Measurements from ENCODE around the gene DGKD.
"Not testable (repeated sequence)": the region's sequence is repeated elsewhere in the genome, so short reads cannot be mapped to it uniquely, and the experiment has no call there.

DGKD gene

DNA sequence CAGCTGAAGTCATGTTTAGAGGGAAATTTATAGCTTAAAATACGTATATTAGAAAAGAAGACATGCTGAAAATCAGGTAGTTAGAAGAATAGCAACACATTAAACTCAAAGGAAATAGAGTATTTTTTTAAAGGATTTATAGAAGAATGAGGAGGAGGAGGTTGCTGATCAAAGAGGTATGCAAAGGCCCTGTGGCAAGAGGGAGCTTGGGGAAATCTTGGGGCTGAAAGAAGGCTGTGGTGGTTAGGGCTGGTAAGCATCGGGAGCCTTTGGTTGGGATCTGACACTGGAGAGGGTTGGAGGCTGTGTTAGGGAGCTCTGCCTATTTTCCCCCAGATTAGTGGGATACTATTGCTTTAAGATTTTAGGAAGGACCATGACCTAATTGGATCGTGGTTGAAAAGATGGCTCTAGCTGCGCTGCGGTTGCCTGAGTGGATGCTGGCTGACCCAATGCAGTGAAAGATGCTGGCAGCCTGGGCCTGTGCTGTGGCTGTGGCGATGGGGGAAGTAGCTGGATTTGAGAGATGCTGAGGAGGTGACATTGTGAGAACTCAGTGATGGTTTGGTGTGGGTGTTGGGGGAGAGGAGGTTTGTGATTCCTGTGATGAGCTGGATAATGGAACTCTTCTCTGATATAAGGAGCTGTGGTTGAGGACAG is 11.7 kb downstream of the DGKD start:
- DNase-seq: no peak

DNA sequence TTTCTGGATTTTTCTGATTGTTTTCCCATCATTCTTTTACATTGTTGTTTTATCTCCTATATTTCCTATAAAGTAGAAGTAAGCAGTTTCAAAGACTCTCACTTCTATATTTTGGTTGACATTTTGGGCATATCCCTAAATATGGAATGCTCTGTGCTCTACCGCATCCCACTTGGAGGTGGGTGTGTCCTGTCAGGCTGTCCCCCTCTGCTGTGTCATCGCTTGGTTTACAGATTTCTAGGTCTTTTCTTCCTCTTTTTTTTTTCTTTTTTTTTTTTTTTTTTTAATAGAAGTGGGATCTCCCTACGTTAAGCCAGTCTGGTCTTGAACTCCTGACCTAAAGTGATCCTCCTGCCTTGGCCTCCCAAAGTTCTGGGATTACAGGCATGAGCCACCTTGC is 13.3 kb downstream of the DGKD start:
- DNase-seq: no peak

DNA sequence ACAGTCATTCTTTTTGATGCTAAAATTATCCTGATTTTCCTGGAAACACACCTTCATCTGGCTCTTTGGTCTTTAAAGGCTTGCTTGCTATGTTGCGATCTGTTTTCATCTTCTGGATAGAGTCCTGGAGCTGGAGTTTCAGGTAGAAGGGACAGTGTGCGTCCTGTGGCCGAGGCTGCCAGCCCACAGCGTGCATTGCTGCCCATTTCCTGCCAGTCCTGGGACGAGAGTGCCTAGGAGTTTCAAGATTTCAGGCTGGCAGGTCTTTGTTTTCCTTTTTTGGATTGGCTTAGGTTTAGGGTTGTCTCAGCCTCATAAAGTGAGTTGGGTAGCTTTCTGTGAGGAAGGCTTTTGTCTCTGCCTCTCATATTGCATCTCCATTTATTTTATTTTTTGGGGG is 14.5 kb downstream of the DGKD start:
- DNase-seq: no peak

DNA sequence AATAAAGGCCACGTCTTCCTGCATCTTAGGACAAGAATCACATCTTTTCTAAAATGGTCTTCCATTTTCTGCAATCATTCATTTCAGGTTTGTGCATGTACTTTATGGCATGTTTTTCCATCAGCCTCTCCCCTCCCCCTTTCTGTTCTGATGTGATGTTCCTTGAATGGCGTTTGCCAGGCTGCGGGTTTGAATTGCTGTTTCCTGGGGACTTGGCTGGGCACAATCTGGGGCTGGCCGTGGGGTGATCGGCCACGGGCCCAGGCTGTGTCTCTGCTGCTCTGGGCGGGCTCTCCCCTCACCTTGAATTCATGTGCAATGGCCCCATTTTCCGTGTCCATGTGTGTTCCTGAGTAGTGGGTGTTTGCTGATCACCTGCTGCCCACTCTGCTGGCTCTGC is 15.2 kb downstream of the DGKD start:
- DNase-seq: no peak

DNA sequence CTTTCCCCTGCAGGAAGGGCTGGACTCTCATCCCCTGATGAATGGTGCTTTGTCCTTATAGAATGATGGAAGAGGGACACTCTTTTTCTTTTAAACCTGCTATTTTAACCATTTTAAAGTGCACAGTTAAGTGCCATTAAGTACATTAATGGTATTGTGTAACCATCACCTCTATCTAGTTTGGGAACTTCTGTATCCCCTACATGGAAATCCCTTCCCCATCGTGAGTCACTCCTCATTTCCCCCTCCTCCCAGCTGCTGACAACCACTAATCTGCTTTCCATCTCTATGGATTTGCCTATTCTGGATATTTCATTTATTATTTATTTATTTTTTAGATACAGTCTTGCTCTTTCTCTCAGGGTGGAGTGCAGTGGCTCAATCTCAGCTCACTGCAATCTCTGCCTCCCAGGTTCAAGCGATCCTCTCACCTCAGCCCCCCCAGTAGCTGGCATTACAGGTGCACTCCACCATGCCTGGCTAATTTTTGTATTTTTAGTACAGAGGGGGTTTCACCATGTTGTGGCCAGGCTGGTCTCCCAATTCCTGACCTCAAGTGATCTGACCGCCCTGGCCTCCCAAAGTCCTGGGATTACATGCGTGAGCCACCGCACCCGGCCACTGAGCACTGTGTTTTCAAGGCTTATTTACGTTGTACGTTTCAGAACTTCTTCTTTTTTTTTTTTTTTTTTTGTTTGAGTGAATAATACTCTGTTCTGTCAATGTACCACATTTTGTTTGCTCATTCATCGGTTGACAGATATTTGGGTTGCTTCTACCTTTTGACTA is 15.8 kb downstream of the DGKD start:
- no peak for DNase-seq

DNA sequence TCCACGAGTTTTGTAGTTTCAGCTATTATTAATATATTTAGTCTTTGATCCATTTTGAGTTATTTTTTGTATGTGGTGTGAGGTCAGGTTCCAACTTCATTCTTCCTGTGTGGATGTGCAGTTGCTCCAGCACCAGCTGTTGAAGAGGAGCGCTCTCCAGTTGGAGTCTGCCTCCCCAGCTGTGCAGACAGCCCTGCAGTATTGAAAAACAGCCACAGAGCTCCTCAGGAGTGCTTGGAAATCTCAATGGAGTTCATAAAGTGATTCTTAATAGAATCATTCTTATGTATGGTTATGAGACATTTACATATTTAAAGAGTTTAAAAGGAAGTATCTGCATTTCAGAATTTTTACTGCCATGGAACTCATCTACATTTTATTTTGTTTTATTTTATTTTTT is 17.3 kb downstream of the DGKD start:
- no peak for DNase-seq

DNA sequence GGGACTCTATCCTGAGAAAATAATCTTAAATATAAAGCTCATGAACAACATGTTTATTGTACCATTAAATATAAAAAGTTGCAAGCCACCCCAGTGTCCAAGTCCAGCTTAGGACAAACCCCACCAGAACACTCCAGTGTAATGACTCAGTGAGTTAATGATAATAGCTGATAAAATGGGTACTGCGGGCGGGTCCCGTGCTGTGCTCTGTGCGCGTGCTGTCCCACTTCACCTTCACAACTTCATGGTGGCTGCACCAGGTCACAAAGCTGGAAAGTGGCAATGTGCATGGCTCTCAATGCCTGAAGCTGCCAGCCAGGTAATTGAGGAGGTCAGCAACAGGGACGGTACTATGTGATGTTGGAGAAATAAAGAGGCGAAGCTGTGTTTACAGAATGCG is 18.6 kb downstream of the DGKD start:
- no peak for DNase-seq

DNA sequence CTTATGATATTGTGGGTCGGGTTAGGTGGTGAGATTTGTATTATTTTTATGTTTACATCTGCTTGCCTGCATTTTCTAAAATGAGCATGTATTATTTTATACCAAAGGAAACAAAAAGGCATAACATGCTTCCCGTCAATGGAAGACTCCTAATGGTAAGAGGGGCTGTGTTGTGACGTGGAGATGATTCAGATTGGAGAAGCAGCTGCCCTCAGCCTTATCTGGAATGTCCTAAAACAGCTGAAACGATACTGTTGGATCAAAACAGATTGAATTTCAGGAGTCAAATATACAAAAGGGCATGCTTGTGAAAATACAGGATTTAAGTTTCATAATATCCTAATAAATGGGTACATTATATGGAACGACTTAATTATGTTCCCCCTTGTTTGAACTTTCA is 19.0 kb downstream of the DGKD start:
- DNase-seq: no peak

DNA sequence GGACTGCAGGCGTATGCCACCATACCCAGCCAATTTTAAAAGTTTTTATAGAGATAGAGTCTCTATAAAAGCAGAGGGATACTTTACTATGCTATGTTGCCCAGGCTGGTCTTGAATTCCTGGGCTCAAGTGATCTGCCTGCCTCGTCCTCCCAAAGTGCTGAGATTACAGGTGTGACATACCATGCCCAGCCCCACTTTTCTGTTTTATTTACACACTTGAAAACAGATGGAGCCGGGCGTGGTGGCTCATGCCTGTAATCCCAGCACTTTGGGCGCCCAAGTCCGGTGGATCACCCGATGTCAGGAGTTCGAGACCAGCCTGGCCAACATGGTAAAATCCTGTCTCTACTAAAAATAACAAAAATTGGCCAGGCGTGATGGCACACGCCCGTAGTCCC is 20.5 kb downstream of the DGKD start:
- not testable (repeated sequence) for DNase-seq

DNA sequence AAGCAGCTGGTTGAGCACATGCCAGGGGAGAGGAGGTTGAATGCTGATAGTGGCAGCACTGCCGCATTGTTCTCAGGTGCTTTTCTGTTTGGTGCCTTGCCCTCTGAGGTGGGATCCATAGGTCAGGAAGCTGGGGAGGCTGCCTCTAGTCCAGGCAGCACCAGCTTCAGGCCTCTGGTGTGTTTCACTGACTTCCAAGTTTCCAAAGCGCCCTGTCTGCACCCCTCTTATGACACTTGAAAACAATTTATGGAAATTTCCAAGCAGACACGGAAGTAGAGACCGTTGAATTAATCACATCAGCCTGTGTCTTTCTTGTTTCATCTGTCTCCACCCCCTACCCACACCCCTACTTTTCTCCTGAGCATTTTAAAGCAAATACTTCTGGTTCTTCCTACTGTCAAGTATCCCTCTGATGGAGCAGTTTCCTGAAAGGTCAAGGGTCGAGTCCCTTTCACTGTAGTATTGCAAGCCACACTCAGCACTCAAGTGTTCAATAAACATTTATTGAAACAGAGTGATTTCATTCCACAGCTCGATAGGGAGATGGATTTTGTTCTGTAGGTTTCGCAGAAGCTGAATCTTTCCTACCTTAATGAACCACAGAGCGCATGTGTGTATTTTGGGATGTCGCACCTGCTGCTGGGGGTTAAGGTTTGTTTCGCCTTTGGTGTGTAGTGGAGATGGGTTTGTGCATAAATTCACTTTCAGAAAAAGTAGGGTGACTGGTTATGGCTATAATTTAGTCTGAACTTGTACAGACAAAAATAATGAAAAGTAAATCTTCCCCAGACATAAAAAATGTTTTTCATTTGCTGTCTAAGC is 21.4 kb downstream of the DGKD start:
- no peak for DNase-seq

DNA sequence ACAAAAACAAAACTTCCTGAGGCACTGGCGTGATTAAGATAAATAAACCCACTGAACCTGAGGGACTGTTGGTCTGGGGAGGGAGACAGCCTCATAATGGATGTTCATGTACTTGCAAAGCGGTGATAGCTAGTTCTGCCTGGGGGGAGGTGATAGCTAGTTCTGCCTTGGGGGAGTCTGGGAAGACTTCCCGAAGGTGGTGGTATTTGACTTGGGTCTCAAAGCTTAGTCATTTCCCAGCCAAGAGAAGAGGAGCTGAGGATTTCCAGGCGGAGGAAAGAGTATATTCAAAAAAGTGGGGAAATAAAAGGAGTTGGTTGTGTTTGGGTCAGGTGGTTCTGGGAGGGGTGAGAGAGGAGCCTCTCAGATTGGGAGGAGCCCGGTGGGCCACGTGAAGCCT is 24.7 kb downstream of the DGKD start:
- no peak for DNase-seq

DNA sequence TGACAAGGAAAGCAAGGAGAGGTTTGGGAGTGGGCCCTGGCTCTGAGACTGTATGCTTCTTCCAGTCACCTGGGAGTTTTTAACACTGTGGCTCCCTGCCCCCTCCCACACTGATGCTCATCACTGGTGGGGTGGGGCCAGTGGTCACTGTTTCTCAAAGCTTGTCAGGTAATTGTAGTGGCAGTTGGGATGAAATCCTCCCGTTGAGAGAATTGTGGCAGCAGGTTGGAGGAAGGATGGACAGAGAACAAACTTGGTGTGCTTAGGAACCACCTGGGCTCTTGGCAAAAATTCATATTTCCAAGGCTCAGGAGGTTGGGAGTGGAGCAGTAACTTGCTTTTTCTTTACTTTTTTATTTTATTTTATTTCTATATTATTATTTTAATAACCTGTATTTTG is 25.1 kb downstream of the DGKD start:
- DNase-seq: no peak

DNA sequence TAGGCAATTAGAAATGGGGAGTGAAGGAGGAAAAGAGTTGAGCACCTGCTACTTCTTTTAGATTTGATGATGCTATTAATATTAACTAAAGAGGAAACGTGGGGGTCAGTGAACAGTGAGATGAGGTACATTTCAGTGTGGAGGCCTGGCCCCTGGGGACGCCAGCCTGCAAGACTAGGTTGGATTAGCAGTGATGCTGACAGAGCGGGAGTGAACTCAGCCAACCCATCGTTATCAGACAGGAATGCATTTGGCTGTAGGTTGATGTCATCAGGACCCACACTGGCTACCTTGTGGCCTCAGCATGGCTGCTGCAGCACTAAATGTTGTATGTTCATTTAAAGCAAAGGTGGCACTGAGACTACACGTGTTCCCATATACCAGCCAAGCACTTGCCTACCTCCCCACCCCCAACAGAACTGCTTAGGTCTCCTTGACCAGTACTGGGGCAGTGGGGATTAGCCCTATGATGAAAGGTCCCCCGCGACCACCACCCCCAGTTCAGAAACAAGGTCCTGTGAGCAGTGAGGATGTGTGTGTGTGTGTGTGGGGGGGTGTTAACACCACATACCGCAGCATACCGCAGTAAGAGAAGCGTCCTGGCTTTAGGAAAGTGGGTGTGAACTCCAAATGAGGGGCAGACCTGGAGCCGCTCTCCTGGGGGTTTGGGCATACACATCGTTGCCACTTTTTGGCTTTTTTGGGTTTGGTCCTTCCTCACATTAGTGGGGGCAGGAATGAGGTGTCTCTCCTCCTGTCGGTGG is 26.0 kb downstream of the DGKD start:
- no peak for DNase-seq

DNA sequence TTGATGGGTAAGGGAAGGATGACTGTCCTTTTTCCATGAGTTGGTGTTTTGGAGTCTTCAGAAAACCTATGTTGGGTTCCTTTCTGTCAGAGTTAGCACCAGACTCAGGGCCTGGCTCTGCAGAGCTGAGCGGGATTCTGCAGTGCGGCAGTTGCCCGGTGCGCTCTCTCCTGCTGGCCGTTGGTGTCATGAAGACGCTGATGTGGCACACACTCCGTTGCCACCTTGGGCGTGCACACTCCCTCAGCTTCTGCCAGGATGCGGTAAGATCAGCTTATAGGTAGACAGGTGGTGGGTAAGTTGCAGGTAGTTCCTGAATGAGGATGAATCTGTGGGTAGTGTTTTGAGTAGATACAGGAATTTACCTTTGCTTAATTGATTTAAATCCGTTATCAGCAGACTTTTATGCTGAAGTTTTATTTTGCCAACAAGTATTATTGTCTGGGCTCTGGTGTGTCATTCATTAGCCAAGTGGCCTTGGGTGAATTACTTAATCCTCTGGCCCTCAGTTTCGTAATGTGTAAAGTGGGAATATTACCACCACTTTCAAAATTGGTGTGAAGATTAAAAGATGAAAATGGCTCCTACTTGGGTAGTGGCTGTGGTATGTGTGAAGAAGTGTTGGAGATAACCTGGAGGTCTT is 26.8 kb downstream of the DGKD start:
- no peak for DNase-seq

DNA sequence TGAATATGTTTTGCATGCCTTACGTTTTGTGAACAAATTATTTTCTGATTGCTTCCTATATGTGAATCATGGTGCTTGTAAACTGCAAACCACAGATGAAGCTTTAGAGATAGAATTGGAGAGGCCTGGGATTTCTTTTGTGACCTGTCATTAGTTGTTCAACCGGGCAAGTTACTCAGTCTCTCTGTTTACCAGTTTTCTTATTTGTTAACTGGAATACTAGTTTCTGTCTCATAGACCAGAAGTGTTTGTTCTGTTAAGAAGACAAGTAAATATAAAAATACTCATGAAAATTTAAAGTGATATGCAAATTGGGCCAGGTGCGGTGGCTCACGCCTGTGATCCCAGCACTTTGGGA is 27.3 kb downstream of the DGKD start:
- DNase-seq: no peak

DNA sequence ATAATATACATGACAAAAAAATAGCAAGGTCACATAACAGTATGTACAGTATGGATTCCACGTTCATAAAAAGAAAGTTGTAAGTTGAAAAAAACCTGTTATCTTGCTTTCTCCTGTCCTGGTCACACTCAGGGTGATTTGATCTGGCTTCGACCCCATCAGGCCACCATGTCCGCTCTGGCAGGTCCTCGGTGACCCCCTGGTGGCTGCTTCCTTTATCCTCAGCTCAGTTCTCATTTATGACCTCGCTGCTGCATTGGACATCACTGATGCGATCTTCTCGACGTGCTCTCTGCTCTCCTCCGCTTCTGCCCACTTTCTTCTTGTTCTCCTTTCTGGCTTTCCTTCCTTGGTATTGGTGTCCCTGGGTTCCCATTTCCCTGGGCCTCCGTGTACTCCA is 29.7 kb downstream of the DGKD start:
- no peak for DNase-seq

DNA sequence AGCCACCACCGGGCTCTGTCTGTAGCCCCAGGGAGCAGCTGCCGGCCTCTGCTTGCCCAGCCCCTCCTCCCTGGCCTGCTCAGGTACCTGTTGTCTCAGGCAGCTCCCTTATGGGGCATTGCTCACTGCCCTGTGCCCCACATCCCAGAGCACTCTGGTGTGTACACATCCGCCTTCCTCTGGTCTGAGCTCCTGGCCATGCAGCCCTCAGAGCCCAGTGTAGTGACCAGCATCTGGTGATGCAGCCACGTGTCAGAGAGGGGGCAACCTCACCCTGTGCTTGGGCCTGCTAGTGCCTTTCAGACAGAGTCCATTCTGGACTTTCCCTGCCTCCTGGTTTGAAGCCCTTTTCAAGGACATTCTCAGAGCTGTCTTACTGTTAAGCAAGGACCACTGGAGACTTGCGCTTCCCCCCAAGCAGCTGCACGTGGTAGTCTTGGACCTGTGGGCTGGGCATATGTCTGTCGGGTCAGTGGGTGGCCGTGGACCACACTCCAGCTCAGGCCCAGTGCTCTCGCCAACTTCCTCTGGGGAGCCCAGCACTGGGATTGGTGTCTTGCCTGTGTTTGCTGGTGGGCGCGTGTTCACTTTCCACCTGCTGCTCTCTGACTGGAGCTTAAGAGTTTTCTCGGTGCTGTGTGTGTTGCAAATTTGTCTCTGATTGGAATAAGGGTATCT is 30.7 kb downstream of the DGKD start:
- no peak for DNase-seq

DNA sequence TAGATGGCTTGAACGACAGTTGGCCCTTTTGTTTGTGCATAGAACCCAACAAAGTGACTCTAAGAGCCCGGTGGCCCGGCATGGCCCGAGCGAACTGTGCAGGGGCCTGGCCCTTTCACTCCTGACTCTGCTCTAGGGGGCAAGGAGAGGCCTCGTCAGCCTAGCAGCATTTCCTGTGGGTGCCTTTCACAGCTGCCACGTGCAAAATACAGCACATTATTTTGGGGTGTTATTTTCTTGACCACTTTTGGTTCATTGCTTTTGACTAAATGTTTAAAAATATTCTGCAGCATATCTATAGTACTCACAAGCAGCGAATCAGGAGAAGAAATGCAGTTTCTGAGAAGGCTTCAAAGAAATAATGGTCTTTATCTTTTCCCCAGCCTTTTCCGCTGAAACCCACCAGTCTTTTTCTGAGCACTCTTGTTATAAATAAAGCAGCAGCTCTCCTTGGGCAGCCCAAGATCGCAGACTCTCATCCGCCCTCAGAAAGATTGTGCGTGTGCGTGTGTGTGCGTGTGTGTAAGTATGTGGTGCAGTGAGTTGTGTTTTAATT is 31.3 kb downstream of the DGKD start:
- DNase-seq: no peak

DNA sequence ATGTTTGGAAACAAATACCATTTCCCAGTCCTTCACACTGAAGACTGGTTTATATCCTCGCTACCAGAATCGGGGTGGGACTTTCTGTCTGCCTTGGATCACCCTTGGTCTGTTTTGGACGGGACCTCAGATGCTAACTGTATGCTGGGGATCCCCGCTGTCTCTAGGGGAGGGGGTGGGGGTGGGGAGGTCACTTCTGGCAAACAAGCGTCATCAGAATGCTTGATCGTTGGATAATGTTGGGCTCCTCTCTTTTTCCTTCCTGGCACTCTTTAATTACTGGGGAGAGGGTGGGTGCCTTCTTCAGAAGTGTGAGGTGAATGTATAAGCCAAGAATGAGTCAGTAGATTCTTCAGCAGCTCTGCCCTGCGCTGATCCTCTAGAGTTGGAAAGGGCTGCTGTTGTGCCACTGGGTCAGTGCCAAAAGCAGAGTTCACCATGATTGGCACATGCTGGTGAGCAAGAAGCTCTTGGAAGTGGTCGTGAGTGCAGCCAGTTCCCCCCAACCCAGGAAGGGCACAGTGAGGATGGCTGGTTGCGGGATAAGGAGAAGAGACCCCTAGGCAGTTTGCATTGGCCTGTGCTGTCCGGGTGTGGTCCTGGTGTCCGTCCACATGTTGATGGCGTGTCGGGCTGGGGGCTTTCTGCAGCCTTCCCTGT is 32.2 kb downstream of the DGKD start:
- no peak for DNase-seq

DNA sequence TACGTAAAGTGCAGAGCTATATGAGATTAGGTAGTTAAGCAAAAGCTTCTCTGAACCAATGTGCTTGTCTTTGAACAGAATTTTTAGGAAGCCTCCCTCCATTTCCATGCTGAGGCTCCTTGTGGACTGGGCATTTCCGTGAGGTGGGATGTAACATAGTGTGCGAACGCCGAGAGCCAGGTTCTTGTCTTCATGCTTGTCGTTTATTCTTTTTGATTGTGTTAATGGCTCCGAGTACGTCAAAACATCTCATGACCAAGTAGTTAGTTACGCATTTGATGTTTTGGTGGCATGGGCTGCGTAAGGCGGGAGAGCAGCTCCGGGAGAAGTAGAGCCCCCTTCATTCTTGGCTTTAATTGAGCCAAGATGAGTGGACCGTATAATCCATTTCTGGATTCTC is 32.9 kb downstream of the DGKD start:
- DNase-seq: no peak
